A673 (cell line): Measurements from ENCODE around the gene CDHR2. TPM values are rescaled to one million over a fixed set of nuclear protein-coding genes. Genes with fewer than 3 reads are reported as not detected.

ENCODE experiments used
- BruUV-seq: library from RNA; stranded (reverse); fragments of 400-500 nt; replicated peaks from 2 replicates; lab custom pipeline; 2021; lab: Mats Ljungman, UMichigan
- CTCF ChIA-PET: fragments of 300-600 bp; sonication (Branson Sonifier 250); formaldehyde crosslinking; loops from one replicate; lab custom pipeline; 2022; ENCODE audit warnings: antibody characterized with exemption; lab: Charles Lee
- POLR2A ChIA-PET: fragments of 300-600 bp; sonication (Branson Sonifier 250); formaldehyde crosslinking; loops from one replicate; lab custom pipeline; 2022; ENCODE audit warnings: antibody characterized with exemption; ENCODE audit not compliant: low non-redundant PET; lab: Charles Lee
- DNase-seq: peaks from one replicate; pipeline ENCODE4 v3.0.0-alpha.2; 2015; ENCODE audit warnings: low spot score
- H3K27ac ChIP-seq: fragments of 200-600 bp; sonication (generic); 2 replicates; pipeline ENCODE4 v1.5.1; 2016; ENCODE audit warnings: mixed run types, low read depth, mild to moderate bottlenecking, mixed read lengths, antibody characterized with exemption, low read length; ENCODE audit not compliant: poor library complexity, severe bottlenecking
- H3K27me3 ChIP-seq: fragments of 200-600 bp; sonication (generic); replicated peaks from 2 replicates; pipeline ENCODE4 v1.6.1; 2017; ENCODE audit warnings: mixed run types, low read depth, mild to moderate bottlenecking, mixed read lengths, antibody characterized with exemption, low read length; ENCODE audit not compliant: insufficient read depth, poor library complexity
- H3K36me3 ChIP-seq: fragments of 200-600 bp; sonication (generic); 2 replicates; pipeline ENCODE4 v1.6.1; 2016; ENCODE audit warnings: mixed run types, mild to moderate bottlenecking, mixed read lengths, antibody characterized with exemption, low read length; ENCODE audit not compliant: insufficient read depth, poor library complexity, severe bottlenecking
- H3K4me1 ChIP-seq: fragments of 200-600 bp; sonication (generic); 2 replicates; pipeline ENCODE4 v1.6.1; 2017; ENCODE audit warnings: mixed run types, mild to moderate bottlenecking, mixed read lengths, antibody characterized with exemption, low read length; ENCODE audit not compliant: insufficient read depth, poor library complexity, severe bottlenecking
- H3K4me3 ChIP-seq: fragments of 200-600 bp; sonication (generic); 2 replicates; pipeline ENCODE4 v1.5.1; 2016; ENCODE audit warnings: low read depth, mixed run types, mild to moderate bottlenecking, mixed read lengths, low read length; ENCODE audit not compliant: poor library complexity, severe bottlenecking
- H3K9me3 ChIP-seq: fragments of 200-600 bp; sonication (generic); 2 replicates; pipeline ENCODE4 v1.6.1; 2016; ENCODE audit warnings: mixed run types, low read depth, mild to moderate bottlenecking, mixed read lengths, antibody characterized with exemption, low read length; ENCODE audit not compliant: poor library complexity, severe bottlenecking
- CTCF ChIP-seq: fragments of 300-800, 200-600 bp; sonication (generic); conservative IDR thresholded peaks from 2 replicates; pipeline ENCODE4 v1.5.1; 2017; ENCODE audit warnings: low read depth, mild to moderate bottlenecking, antibody characterized with exemption, low read length, moderate library complexity, mixed read lengths
- EZH2 ChIP-seq: fragments of 200-600 bp; sonication (generic); IDR thresholded peaks from 2 replicates; pipeline ENCODE4 v1.6.1; 2017; ENCODE audit warnings: borderline replicate concordance, low read depth, mild to moderate bottlenecking, mixed read lengths, antibody characterized with exemption, low read length; ENCODE audit not compliant: poor library complexity, severe bottlenecking
- intact Hi-C: fragments of 100-400 bp; cut with micrococcal nuclease; formaldehyde crosslinking; loops from one replicate; pipeline ENCODE4 v1.10.0; 2022; ENCODE audit not compliant: unreplicated experiment
- total RNA-seq: library from RNA; stranded (reverse); gene quantifications from 2 replicates; pipeline ENCODE4 v1.2.3, GENCODE V29; 2021

Gene CDHR2
- total RNA-seq, 1 experiment from 2014 or later, result not detected

- ChIA-PET CTCF (no interaction called here), POLR2A (no interaction called here)
- Histone ChIP-seq H3K9me3 (no peaks in the 10 kb centered on the region), H3K36me3 (no peaks in the 10 kb centered on the region), H3K27me3 (no peaks in the 10 kb centered on the region), H3K27ac (no peak overlapping the region), H3K4me1 (no peaks in the 10 kb centered on the region), H3K4me3 (no peak overlapping the region)
- no peak for DNase-seq
- TF ChIP-seq CTCF, result no peak
- no peak for TF ChIP-seq EZH2
- intact Hi-C loops, result no loop called here
- BruUV-seq, result no TSS peak
Observed at GRCh38 chr5:176640616-176641015, 91.5 kb downstream of the CDHR2 start.

- no peak overlapping the region for H3K4me3 ChIP-seq
- no peak for DNase-seq
- no peaks in the 10 kb centered on the region for H3K4me1 ChIP-seq
- CTCF ChIA-PET, result no interaction called here
- BruUV-seq, result no TSS peak
- no peaks in the 10 kb centered on the region for H3K36me3 ChIP-seq
- H3K27me3 ChIP-seq, result no peaks in the 10 kb centered on the region
- POLR2A ChIA-PET, result no interaction called here
- TF ChIP-seq EZH2, result no peak
- TF ChIP-seq CTCF, result no peak
- no peaks in the 10 kb centered on the region for H3K9me3 ChIP-seq
- intact Hi-C loops, result no loop called here
- no peak overlapping the region for H3K27ac ChIP-seq
Observed at GRCh38 chr5:176642675-176643490, 93.7 kb downstream of the CDHR2 start.

- H3K27ac ChIP-seq, result no peak overlapping the region
- intact Hi-C loops, result no loop called here
- CTCF ChIA-PET, result no interaction called here
- H3K9me3 ChIP-seq, result no peaks in the 10 kb centered on the region
- no peak overlapping the region for H3K4me3 ChIP-seq
- H3K27me3 ChIP-seq, result no peaks in the 10 kb centered on the region
- no peaks in the 10 kb centered on the region for H3K4me1 ChIP-seq
- no peaks in the 10 kb centered on the region for H3K36me3 ChIP-seq
- POLR2A ChIA-PET, result no interaction called here
- TF ChIP-seq CTCF (no peak), EZH2 (no peak)
- no peak for DNase-seq
- BruUV-seq, result no TSS peak
Observed at GRCh38 chr5:176643491-176644219, 94.5 kb downstream of the CDHR2 start.
